CD4-positive, alpha-beta T cell treated with Interleukin-6 for 4 hours (primary cell): ENCODE measurements around the gene PGK2.
"Not testable (repeated sequence)": the region's sequence is repeated elsewhere in the genome, so short reads cannot be mapped to it uniquely, and the experiment has no call there.

Source experiments
- DNase-seq: peaks from one replicate; pipeline ENCODE4 v3.0.0-alpha.2; 2020; ENCODE audit warnings: mixed read lengths

Gene PGK2

GRCh38 chr6:49787176-49787575, at the start of gene PGK2:
Gene PGK2 (minus strand): TSS chr6:49787285. CDS start chr6:49787187, 98 bp downstream.
- DNase-seq = no peak

DNA sequence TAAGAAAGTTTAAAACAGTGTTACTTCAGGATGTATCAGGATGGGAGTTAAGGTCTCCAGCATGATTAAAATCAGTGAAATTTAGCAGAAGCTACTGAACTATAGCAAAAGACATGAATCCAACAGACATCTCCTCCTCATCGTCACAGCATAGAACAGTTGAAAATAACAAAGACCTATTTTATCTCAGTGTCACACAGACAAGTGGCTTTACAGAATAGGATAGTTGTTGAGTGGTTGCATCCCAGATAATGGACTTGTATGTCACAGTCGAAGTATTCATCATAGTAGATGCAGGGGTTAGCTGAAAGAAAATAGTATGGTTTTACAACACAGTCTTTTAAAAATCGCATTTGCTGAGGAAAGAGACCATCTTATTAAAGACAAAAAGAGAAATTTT, 48.1 kb upstream of the PGK2 start:
- DNase-seq = no peak

GRCh38 chr6:49833386-49833785, 46.3 kb upstream of the PGK2 start:
- no peak for DNase-seq

DNA sequence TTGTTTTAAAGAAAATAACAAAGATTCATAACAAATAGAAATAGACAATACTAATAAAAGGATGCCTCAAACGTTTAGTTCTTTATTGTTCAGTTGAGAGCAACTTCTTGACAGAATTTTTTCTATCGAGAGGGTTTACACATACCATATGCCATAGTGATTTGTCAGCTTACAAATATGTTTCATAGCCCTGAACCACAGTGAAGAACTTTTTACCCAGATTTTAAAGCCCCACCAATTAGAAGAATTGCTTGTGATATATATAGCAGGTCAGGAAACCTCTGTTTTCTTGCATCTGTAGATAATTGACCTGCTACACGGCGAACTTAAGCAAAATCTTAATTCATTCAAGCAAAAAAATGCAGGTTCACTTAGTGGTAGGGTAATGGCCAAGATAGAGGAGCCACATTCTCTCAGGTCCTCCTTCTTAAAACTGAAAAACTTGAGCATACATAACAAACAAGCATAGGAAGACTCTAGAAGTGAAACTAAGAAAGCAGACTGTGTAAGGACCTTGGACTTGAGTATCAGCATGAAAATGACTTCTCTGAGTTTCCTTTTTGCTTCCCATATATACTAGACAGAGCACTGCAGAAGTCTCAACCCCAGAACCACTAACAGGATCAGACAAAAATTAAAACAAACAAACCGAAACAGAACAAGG, 39.8 kb upstream of the PGK2 start:
- DNase-seq = no peak

DNA sequence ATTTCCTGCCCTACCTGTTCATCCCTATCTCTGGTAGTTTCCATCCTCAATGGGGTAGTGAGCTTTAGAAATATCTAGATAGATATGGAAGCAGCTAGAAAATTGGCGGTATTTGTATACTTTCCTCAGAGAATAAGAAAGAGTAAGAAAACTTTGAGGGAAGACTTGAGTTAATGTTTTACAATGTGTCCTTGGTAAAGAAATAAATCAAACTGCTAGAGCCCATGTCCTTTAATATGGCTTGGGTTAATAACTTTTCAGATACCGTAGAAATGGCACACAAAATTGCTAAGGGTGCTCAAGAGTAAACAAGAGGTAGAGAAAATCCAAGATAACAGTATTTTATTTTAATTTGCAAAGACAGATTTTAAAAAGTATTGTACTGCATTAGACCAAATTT, 28.1 kb upstream of the PGK2 start:
- no peak for DNase-seq

DNA sequence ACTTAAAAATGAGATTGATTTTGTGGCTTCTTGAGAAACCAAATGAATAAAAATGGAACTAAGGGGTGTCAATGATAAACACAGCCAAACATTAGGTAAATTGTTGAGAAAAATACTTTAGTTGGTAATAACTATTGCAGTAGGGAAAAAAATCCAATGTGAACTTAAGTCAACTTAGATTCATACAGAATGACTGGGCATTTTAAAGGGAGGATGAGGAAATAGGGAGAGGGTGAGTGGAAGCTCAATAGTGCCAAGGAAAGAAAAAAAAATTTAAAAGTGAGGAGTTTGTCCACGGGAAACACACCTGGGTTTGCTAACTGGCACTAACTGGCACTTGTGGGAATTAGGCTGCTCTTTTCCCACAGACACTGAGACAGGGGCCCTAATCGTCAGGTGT, 26.2 kb upstream of the PGK2 start:
- DNase-seq = no peak

DNA sequence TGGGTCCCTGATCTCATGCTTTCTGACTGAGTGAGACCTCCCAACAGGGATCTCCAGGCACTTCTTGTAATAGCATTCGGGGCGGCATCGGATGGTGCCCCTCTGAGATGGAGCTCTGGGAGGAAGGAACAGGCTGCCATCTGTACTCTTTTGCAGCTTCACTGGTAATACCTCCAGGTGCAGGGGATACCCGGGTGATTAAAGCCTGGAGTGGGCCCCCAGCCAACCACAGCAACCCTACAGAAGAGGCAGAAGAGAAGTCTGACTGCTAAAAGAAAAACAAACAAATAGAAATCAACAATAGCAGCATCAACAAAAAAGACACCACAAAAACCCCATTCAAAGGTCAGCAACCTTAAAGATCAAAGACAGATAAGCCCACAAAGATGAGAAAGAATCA, 19.1 kb upstream of the PGK2 start:
- DNase-seq = no peak

GRCh38 chr6:49805246-49805645, 18.2 kb upstream of the PGK2 start:
- no peak for DNase-seq

- no peak for DNase-seq
Measured at GRCh38 chr6:49801525-49801924, 14.4 kb upstream of the PGK2 start.

DNA sequence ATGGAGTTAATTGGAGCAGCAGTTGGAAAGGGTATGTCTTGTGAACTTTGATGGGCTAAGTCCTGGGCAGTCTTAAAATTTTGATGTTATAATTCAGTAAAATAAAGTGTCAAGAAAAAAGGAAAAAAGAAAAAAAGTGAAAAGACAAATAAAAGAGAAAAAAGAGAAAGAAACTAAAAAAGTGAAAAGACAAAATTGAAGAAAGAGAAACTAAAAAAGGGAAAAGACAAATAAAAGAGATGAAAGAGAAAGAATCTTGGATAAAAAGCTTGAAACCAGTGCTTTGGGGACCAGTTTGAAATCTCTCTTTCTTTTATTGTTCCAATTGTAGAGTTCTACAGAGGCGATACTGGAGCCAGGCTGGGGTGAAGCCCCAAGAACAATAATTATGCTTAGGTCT, 12.0 kb upstream of the PGK2 start:
- DNase-seq = no peak

DNA sequence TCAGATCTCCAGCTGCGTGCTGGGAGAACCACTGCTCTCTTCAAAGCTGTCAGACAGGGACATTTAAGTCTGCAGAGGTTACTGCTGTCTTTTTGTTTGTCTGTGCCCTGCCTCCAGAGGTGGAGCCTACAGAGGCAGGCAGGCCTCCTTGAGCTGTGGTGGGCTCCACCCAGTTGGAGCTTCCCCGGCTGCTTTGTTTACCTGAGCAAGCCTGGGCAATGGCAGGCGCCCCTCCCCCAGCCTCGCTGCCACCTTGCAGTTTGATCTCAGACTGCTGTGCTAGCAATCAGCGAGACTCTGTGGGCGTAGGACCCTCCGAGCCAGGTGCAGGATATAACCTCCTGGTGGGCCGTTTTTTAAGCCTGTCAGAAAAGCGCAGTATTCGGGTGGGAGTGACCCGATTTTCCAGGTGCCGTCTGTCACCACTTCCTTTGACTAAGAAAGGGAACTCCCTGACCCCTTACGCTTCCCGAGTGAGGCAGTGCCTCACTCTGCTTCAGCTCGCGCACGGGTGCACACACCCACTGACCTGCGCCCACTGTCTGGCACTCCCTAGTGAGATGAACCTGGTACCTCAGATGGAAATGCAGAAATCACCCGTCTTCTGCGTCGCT, 9.9 kb upstream of the PGK2 start:
- not testable (repeated sequence) for DNase-seq

GRCh38 chr6:49790341-49790740, 3.3 kb upstream of the PGK2 start:
- no peak for DNase-seq

DNA sequence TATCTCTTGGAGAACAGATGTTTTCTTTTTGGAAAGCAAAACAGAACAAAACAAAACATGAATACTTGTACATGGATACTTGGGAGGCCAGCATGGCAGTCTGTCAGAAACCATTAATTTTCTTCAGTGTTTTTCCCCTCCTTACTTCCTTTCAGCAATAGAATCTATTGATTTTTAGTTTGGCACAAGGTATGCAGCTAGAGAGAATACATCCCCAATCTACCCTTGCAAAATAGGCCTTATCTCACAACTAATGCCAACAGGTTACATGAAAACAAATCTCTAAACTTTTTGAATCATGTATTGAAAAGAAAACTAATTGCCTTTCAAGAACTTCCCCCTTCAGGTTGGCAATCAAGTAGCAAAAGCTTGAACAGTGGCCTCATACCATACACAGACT, 2.8 kb downstream of the PGK2 start:
- no peak for DNase-seq

DNA sequence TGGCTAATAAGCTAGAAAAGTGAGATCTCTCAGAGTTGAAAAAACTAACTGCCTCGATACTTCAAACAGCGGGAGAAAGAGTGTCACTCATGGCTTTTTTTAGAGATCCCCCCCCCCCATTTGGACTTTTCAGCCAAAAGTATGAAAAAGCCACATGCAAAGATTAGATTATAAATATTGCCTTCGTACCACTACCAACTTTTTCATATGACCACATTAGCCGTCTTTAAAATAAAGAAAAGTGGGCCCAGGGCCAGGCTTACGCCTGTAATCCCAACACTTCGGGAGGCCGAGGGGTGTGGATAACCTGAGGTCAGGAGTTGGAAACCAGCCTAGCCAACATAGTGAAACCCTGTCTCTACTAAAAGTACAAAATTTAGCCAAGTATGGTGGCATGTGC, 4.4 kb downstream of the PGK2 start:
- no peak for DNase-seq

DNA sequence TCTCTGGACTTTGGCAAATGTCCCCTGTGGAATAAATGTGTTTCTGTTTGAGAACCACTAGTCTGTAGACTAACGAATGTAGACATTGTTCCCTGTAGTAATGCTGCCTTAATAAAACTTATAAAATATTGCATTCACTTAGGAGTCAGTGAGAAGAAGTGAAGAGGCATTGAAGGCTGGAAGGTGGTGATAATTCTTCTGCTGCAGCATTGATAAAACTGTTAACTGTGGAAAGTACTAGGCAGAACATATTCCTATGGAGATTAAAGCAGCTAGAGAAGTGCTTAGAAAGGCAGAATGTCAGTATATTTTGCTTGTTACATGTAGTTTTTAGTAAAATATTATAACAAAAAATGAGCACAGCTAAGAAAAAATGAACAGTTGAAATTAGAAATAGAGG, 4.8 kb downstream of the PGK2 start:
- no peak for DNase-seq

DNA sequence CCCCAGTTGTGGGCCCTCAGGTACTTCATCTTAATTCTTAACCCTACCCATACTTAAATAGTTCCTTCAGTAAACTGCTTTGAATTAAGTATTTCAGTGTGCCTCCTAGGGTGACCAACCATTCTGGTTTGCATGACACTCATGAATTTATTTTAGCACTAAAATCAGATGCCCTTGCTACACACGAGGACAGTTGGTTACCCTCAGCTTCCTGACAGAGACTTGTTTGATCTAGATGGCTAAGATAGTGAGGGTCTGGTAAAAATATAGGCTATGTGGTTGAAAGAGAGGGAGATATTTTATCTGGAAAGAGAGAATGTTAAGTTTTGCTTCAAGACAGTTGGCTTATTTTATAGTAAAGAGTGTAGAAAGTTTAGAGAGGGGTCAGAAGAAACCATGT, 10.6 kb downstream of the PGK2 start:
- DNase-seq = no peak

GRCh38 chr6:49775043-49775442, 12.0 kb downstream of the PGK2 start:
- DNase-seq = no peak

DNA sequence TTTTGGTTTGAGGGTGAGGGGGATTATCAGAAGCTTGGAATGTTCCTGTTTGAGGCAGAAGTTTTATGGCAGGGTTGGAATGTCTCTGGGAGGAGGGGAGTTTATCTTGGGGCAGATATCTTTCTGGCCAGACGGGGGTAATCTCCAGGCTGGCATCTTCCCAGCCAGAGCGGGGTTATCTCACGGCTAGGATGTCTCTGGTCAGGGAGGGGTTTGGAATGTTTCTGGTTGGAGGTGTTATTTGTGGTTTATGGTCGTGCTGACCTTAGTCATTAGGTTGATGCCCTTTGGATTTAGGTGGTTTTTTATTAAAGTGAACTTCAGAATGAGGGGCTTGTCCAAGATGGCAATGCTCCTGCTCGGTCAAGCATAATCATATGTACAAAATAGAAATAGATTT, 14.8 kb downstream of the PGK2 start:
- DNase-seq = no peak

DNA sequence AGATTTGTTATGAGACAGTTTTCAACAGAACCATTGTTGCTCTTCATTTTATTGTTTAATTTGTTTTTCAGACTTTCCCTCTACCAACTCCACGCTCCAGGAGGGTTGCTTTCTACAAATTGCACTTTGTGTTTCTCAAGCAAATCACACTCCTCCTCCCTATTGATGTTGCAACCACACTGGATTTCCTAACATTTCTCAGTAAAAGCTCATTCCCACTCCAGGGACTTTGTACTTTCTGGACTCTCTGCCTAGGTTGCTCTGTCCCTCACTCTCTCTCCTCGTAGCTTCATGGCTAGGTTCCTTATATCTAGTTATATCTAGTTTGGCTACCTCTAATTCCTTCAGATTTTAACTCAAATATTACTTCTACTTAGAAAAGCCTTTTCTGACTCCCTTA, 20.3 kb downstream of the PGK2 start:
- DNase-seq = no peak

GRCh38 chr6:49764571-49765236, 22.4 kb downstream of the PGK2 start:
- no peak for DNase-seq

- no peak for DNase-seq
Measured at GRCh38 chr6:49744259-49744658, 42.8 kb downstream of the PGK2 start, which contains the start of gene CRISP3. Gene CRISP3 (minus strand): TSS chr6:49744388. CDS start chr6:49744367, 21 bp downstream.

GRCh38 chr6:49743429-49743828, 43.7 kb downstream of the PGK2 start:
- DNase-seq = no peak

- DNase-seq = no peak
Measured at GRCh38 chr6:49739423-49739822, 47.7 kb downstream of the PGK2 start.

DNA sequence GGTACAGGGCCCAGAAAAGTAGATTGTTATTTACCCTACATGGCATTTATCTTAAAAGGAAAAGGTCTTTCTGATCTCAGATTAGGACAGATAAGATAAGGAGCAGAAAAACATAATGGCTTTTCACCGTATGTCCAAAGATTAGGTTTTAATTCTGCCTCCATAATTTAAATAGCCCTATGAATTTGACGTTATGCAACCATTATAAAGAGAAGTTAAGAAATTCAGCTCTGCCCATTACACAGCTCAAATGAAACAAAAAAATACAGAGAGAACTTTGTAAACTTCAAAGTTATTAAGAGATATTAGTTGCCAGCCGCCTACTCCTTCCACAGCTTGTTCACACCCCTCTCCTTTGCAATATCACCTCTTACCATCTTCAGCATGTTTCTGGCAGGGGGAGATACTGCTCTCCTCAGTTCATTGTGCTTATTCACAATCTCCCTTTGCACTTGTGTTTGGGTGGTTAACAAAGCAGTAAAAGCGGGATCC, 51.0 kb downstream of the PGK2 start:
- DNase-seq = no peak
